ENCODE measurements around the gene DBP.

GRCh38 chr19:48644355-48644754, 7.2 kb upstream of the DBP start:
- TF ChIP-seq POLR2AphosphoS5 (IDR thresholded peaks at IDR 0.05; ENCODE audit: low read depth, low read length) = no peak
- no peak for TF ChIP-seq REST (IDR thresholded peaks at IDR 0.05; ENCODE audit: insufficient read depth in 1 of 2, low read depth in 2 of 2, low read length in 2 of 2)
- no peak for TF ChIP-seq TAF1 (IDR thresholded peaks at IDR 0.05; ENCODE audit: borderline replicate concordance, insufficient read depth, low read length)
